ENCODE measurements around the gene CMIP. TPM values are rescaled to one million over a fixed set of nuclear protein-coding genes. Genes with fewer than 3 reads are reported as not detected.

The CMIP gene
- total and polyA plus RNA-seq, 3 experiments from 2014 or later = 1.0 to 24.4 (median 23.6) TPM

DNA sequence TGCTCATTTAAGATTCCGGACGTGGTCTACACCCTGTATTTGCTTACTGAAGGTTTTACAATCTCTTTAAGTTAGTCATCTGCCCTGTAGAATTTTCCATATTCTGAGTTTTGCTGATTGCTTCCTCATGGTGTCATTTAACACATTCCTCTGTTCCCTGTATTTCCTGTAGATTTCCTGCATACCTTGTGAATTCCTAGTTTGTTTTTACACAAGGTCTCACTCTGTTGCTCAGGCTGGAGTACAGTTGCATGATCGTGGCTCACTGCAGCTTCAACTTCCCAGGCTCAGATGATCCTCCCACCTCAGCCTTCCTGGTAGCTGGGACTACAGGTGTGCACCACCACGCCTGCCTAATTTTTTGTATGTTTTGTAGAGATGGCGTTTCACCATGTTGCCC lies 66.8 kb downstream of the CMIP start:
- Mint-ChIP-seq H3K27me3 (no peaks in the 10 kb centered on the region), H3K27ac (peak overlapping the region in 7 of 8 donors; percentile 19 to 76 (median 63)), H3K9me3 (peaks cover 0 to 2% (median 0%) of the 10 kb centered on the region in 5 donors), H3K4me3 (no peak overlapping the region), H3K36me3 (peaks cover 0 to 9% (median 0%) of the 10 kb centered on the region in 3 donors), H3K4me1 (peaks cover 29 to 55% (median 32%) of the 10 kb centered on the region in 3 donors)
- ChIA-PET POLR2A (no interaction called here), CTCF (no interaction called here)
- DNase-seq = no peak
- no peak overlapping the region for H3K4me3 ChIP-seq (ENCODE audit: low read length)
- peaks cover 16% of the 10 kb centered on the region for H3K4me1 ChIP-seq (ENCODE audit: insufficient read depth, low read length)
- H3K36me3 ChIP-seq (ENCODE audit: insufficient read depth, low read length) = no peaks in the 10 kb centered on the region
- H3K27me3 ChIP-seq (ENCODE audit: insufficient read depth, low read length, poor library complexity, severe bottlenecking) = no peaks in the 10 kb centered on the region
- no peaks in the 10 kb centered on the region for H3K9me3 ChIP-seq (ENCODE audit: low read length)
- no peak overlapping the region for H3K27ac ChIP-seq (ENCODE audit: low read depth, low read length)

DNA sequence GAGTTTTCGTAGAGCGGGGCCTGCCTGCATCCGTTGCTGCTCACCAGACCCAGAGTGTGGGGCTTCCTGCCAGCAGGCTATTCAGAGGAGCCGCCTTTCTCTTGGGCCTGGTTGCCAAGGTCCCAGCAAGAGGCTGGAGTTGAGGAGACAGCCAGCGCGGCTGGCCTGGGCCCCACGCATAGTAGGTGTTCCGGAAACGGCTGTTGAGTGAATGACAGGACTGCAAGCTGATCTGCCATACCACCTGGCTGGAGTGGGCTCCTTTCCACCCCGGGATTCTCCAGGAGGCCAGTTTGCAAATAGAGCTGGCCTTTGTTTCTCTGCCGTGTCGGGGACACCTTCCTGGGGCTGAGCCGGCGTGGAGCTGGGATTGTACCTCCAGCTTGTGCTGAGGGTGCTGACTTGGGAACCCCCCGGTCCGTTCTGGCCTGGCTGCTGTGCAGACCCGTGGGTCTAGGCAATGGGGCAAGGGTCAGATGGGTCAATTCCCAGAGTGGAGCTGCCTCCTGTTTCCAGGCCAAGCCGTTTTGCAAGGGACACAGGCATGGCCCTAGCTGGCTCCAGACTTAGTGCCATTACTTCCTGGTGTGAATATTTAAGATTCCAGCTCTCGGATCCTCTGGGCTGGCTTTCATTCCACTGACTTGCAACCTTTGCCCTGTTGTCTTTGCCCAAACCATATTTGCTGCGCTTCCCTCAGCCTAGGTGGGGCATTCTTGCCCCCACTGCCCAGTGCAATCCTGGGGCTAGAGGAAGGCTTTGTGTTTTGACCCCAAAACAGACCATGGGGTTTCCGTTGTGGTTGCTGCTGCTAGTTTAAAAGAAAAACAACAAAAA lies 68.8 kb downstream of the CMIP start:
- no peaks in the 10 kb centered on the region for H3K27me3 ChIP-seq (ENCODE audit: insufficient read depth, low read length, poor library complexity, severe bottlenecking)
- Mint-ChIP-seq H3K36me3 (peaks cover 0 to 18% (median 0%) of the 10 kb centered on the region in 3 donors), H3K27me3 (no peaks in the 10 kb centered on the region), H3K4me3 (peak overlapping the region in 5 of 7 donors; percentile 21 to 71 (median 46)), H3K9me3 (peaks cover 0 to 2% (median 0%) of the 10 kb centered on the region in 5 donors), H3K4me1 (peaks cover 23 to 41% (median 28%) of the 10 kb centered on the region in 3 donors), H3K27ac (peak overlapping the region; percentile 52 to 99 (median 92))
- H3K4me3 ChIP-seq (ENCODE audit: low read length) = no peak overlapping the region
- ChIA-PET POLR2A (interaction anchor here (0.6 kb wide), 1 partner anchor 208 kb away, joined by 9 read pairs; no protein-coding TSS in a partner anchor), CTCF (interaction anchor here (0.7 to 1.5 kb wide), 2 partner anchors 28 to 109 kb away, joined by 3 read pairs; no protein-coding TSS in a partner anchor)
- peak overlapping the region; percentile 25 for H3K27ac ChIP-seq (ENCODE audit: low read depth, low read length)
- no peaks in the 10 kb centered on the region for H3K36me3 ChIP-seq (ENCODE audit: insufficient read depth, low read length)
- H3K4me1 ChIP-seq (ENCODE audit: insufficient read depth, low read length) = peaks cover 16% of the 10 kb centered on the region
- H3K9me3 ChIP-seq (ENCODE audit: low read length) = no peaks in the 10 kb centered on the region
- DNase-seq = no peak

DNA sequence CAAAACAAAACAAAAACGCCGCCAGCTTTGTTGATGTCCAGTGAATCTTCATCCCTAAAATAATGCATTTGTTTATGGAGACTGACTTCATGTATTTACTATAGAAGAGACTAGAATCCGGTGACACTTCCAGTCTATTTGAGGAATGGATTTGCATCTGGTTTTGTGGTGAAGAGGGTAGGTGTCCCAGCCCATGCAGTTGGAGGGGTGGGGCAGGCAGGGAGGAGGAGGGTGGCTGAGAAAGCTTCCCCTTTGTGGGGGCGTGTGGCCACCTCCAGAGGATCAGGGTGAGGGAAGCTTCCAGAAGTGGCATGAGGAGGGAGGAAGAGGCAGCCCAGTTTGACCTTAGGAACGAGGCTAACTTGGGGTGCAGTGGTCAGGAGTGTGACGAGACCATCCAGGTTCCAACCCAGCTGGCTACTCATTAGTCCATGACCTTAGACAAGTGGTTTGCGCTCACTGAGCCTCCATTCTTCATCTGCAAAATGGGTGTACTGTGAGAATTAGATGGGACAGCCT lies 69.5 kb downstream of the CMIP start:
- peak overlapping the region; percentile 52 to 99 (median 92) for H3K27ac Mint-ChIP-seq
- H3K36me3 Mint-ChIP-seq = peaks cover 0 to 18% (median 0%) of the 10 kb centered on the region in 3 donors
- no peaks in the 10 kb centered on the region for H3K27me3 Mint-ChIP-seq
- H3K36me3 ChIP-seq (ENCODE audit: insufficient read depth, low read length) = no peaks in the 10 kb centered on the region
- CTCF ChIA-PET = interaction anchor here (0.7 to 1.5 kb wide), 2 partner anchors 29 to 110 kb away, joined by 3 read pairs; no protein-coding TSS in a partner anchor
- peaks cover 0 to 2% (median 0%) of the 10 kb centered on the region in 5 donors for H3K9me3 Mint-ChIP-seq
- POLR2A ChIA-PET = interaction anchor here (0.6 kb wide), 1 partner anchor 209 kb away, joined by 9 read pairs; no protein-coding TSS in a partner anchor
- no peaks in the 10 kb centered on the region for H3K9me3 ChIP-seq (ENCODE audit: low read length)
- H3K4me3 ChIP-seq (ENCODE audit: low read length) = no peak overlapping the region
- no peaks in the 10 kb centered on the region for H3K27me3 ChIP-seq (ENCODE audit: insufficient read depth, low read length, poor library complexity, severe bottlenecking)
- DNase-seq = no peak
- peak overlapping the region in 5 of 7 donors; percentile 21 to 71 (median 46) for H3K4me3 Mint-ChIP-seq
- peaks cover 16% of the 10 kb centered on the region for H3K4me1 ChIP-seq (ENCODE audit: insufficient read depth, low read length)
- H3K4me1 Mint-ChIP-seq = peaks cover 22 to 34% (median 23%) of the 10 kb centered on the region in 3 donors
- peak overlapping the region; percentile 25 for H3K27ac ChIP-seq (ENCODE audit: low read depth, low read length)

DNA sequence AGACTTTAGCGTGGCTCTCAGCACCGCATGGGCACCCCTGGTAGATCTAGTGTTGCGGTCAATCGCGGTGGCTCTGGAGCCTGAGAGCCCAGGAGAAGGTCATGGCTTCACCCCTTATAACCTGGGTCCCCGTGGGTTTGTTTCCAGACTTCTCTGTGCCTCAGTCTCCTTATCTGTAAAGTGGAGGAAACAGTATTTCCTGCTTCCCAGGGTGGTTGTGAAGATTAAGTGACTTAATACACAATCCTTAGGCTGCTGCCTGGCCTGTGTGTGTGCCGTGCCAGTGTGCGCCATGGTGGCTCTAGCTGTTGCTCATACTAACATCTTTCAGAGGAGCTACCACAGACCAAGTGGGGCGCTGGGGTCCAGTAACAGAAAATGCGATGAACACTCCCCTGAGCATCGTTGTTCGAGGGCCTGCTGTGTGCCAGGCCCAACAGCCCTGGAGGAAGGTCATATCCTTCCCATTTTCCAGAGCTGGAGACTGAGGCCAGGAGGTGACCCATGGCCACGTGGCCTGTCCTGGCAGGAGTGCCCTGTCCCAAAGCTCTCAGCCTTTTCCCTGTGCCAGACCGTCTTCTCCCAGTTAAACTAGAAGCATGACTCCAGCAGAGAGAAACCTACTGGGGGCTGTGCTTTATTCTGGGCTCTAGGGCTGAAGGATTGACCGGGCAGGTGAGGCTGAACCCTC lies 70.1 kb downstream of the CMIP start:
- H3K27ac Mint-ChIP-seq = peak overlapping the region in 7 of 8 donors; percentile 88 to 99 (median 93)
- peaks cover 0 to 2% (median 0%) of the 10 kb centered on the region in 5 donors for H3K9me3 Mint-ChIP-seq
- no peaks in the 10 kb centered on the region for H3K27me3 ChIP-seq (ENCODE audit: insufficient read depth, low read length, poor library complexity, severe bottlenecking)
- H3K4me3 ChIP-seq (ENCODE audit: low read length) = no peak overlapping the region
- H3K4me1 Mint-ChIP-seq = peaks cover 26 to 39% (median 28%) of the 10 kb centered on the region in 3 donors
- no peaks in the 10 kb centered on the region for H3K9me3 ChIP-seq (ENCODE audit: low read length)
- H3K36me3 Mint-ChIP-seq = peaks cover 0 to 18% (median 0%) of the 10 kb centered on the region in 3 donors
- ChIA-PET POLR2A (no interaction called here), CTCF (interaction anchor here (1.5 kb wide), 1 partner anchor 111 kb away, joined by 3 read pairs; no protein-coding TSS in a partner anchor)
- H3K27ac ChIP-seq (ENCODE audit: low read depth, low read length) = no peak overlapping the region
- H3K4me1 ChIP-seq (ENCODE audit: insufficient read depth, low read length) = peaks cover 16% of the 10 kb centered on the region
- H3K4me3 Mint-ChIP-seq = peak overlapping the region in 2 of 7 donors; percentile 8 to 23
- no peaks in the 10 kb centered on the region for H3K27me3 Mint-ChIP-seq
- no peak for DNase-seq
- H3K36me3 ChIP-seq (ENCODE audit: insufficient read depth, low read length) = no peaks in the 10 kb centered on the region

DNA sequence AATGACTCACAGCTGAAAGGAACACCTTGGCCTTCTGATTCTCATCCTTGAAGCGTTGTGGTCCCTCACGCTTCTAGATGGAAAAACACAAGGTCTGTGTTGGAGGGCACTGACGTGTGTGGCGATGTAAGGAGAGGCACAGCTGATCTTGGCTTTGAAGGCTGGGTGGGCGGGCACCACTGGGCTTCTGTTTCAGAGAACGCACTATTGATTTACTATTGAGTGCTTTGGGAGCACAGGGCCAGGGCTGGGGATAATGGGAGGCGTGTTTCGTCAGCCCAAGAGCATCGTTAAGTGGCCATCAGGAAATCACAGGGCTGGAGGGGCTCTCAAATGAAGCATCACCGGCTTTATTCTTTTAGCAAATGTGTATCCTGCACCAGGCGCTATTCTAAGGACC lies 70.7 kb downstream of the CMIP start:
- peaks cover 0 to 18% (median 0%) of the 10 kb centered on the region in 3 donors for H3K36me3 Mint-ChIP-seq
- POLR2A ChIA-PET = no interaction called here
- no peaks in the 10 kb centered on the region for H3K27me3 Mint-ChIP-seq
- Histone ChIP-seq H3K36me3 (ENCODE audit: insufficient read depth, low read length) (no peaks in the 10 kb centered on the region), H3K9me3 (ENCODE audit: low read length) (no peaks in the 10 kb centered on the region), H3K4me3 (ENCODE audit: low read length) (no peak overlapping the region), H3K27me3 (ENCODE audit: insufficient read depth, low read length, poor library complexity, severe bottlenecking) (no peaks in the 10 kb centered on the region), H3K4me1 (ENCODE audit: insufficient read depth, low read length) (peaks cover 21% of the 10 kb centered on the region), H3K27ac (ENCODE audit: low read depth, low read length) (no peak overlapping the region)
- H3K9me3 Mint-ChIP-seq = peaks cover 0 to 2% (median 0%) of the 10 kb centered on the region in 5 donors
- peak overlapping the region in 6 of 8 donors; percentile 61 to 93 (median 88) for H3K27ac Mint-ChIP-seq
- H3K4me3 Mint-ChIP-seq = no peak overlapping the region
- H3K4me1 Mint-ChIP-seq = peaks cover 32 to 43% (median 33%) of the 10 kb centered on the region in 3 donors
- no peak for DNase-seq
- CTCF ChIA-PET = no interaction called here

DNA sequence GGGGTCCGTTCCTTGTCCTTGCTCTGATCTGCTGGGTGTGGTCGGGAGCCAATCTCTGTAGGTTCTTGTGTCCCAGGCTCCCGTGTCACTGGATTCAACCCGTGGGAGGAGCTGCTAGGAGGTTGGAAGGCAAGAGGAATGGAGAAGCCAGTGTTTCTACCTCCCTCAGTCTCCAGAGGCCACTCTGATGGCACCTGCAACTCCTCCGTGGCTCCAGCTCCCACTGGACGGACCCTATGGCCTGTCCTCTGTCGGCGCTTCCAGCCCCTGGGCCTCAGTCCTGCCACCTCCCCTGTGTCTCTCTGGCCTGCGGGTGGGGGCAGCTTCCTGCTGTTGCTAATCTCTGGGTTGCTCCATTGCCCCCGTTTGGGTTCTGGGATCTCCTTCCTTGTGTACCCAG lies 71.1 kb downstream of the CMIP start:
- Mint-ChIP-seq H3K27ac (peak overlapping the region in 6 of 8 donors; percentile 70 to 93 (median 87)), H3K4me1 (peaks cover 36 to 46% (median 37%) of the 10 kb centered on the region in 3 donors), H3K27me3 (no peaks in the 10 kb centered on the region), H3K9me3 (peaks cover 0 to 2% (median 0%) of the 10 kb centered on the region in 5 donors), H3K36me3 (peaks cover 0 to 18% (median 0%) of the 10 kb centered on the region in 3 donors), H3K4me3 (no peak overlapping the region)
- Histone ChIP-seq H3K27ac (ENCODE audit: low read depth, low read length) (no peak overlapping the region), H3K9me3 (ENCODE audit: low read length) (no peaks in the 10 kb centered on the region), H3K4me1 (ENCODE audit: insufficient read depth, low read length) (peaks cover 26% of the 10 kb centered on the region), H3K27me3 (ENCODE audit: insufficient read depth, low read length, poor library complexity, severe bottlenecking) (no peaks in the 10 kb centered on the region), H3K4me3 (ENCODE audit: low read length) (no peak overlapping the region), H3K36me3 (ENCODE audit: insufficient read depth, low read length) (no peaks in the 10 kb centered on the region)
- POLR2A ChIA-PET = no interaction called here
- CTCF ChIA-PET = no interaction called here
- DNase-seq = no peak

DNA sequence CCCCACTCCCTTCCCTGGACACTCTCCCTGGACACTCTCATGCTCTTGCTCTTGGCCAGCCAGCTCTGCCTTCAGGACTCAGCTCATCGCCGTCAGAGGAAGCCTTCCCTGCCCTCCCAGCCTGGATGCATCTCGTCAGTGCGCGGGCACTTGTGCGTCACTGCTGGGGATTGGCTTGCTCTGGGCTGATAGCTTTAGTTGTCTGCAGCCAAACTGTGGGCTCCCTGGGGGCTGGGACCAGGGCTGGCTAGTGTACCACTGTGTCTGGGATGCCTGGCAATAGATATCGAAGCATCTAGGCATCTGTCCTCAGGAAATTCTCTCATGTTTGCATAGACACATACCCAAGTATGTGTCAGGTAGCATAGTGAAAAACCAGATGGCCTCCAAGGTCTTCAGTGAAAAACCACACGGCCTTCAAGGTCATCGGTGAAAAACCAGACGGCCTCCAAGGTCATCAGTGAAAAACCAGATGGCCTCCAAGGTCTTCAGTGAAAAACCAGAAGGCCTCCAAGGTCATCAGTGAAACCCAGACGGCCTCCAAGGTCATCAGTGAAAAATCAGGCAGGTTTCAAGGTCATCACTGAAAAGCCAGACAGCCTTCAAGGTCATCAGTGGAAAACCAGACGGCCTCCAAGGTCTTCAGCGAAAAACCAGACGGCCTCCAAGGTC lies 72.0 kb downstream of the CMIP start:
- no peak overlapping the region for H3K27ac ChIP-seq (ENCODE audit: low read depth, low read length)
- Mint-ChIP-seq H3K4me1 (peaks cover 40 to 49% (median 43%) of the 10 kb centered on the region in 3 donors), H3K27me3 (peaks cover 0 to 5% of the 10 kb centered on the region in 2 donors), H3K9me3 (peaks cover 0 to 6% (median 0%) of the 10 kb centered on the region in 5 donors), H3K4me3 (no peak overlapping the region), H3K36me3 (peaks cover 0 to 18% (median 0%) of the 10 kb centered on the region in 3 donors), H3K27ac (peak overlapping the region in 7 of 8 donors; percentile 34 to 93 (median 79))
- no peaks in the 10 kb centered on the region for H3K36me3 ChIP-seq (ENCODE audit: insufficient read depth, low read length)
- DNase-seq = no peak
- CTCF ChIA-PET = no interaction called here
- no peaks in the 10 kb centered on the region for H3K27me3 ChIP-seq (ENCODE audit: insufficient read depth, low read length, poor library complexity, severe bottlenecking)
- no peak overlapping the region for H3K4me3 ChIP-seq (ENCODE audit: low read length)
- POLR2A ChIA-PET = no interaction called here
- peaks cover 34% of the 10 kb centered on the region for H3K4me1 ChIP-seq (ENCODE audit: insufficient read depth, low read length)
- H3K9me3 ChIP-seq (ENCODE audit: low read length) = no peaks in the 10 kb centered on the region

Measured in CD8-positive, alpha-beta memory T cell (primary cell).